ENCODE measurements around the gene PATL1.
A peak's percentile ranks its signal among the peaks of the same experiment; 100 is the strongest.
"Not testable (repeated sequence)": the region's sequence is repeated elsewhere in the genome, so short reads cannot be mapped to it uniquely, and the experiment has no call there.

The PATL1 gene, protein sequence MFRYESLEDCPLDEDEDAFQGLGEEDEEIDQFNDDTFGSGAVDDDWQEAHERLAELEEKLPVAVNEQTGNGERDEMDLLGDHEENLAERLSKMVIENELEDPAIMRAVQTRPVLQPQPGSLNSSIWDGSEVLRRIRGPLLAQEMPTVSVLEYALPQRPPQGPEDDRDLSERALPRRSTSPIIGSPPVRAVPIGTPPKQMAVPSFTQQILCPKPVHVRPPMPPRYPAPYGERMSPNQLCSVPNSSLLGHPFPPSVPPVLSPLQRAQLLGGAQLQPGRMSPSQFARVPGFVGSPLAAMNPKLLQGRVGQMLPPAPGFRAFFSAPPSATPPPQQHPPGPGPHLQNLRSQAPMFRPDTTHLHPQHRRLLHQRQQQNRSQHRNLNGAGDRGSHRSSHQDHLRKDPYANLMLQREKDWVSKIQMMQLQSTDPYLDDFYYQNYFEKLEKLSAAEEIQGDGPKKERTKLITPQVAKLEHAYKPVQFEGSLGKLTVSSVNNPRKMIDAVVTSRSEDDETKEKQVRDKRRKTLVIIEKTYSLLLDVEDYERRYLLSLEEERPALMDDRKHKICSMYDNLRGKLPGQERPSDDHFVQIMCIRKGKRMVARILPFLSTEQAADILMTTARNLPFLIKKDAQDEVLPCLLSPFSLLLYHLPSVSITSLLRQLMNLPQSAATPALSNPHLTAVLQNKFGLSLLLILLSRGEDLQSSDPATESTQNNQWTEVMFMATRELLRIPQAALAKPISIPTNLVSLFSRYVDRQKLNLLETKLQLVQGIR

DNA sequence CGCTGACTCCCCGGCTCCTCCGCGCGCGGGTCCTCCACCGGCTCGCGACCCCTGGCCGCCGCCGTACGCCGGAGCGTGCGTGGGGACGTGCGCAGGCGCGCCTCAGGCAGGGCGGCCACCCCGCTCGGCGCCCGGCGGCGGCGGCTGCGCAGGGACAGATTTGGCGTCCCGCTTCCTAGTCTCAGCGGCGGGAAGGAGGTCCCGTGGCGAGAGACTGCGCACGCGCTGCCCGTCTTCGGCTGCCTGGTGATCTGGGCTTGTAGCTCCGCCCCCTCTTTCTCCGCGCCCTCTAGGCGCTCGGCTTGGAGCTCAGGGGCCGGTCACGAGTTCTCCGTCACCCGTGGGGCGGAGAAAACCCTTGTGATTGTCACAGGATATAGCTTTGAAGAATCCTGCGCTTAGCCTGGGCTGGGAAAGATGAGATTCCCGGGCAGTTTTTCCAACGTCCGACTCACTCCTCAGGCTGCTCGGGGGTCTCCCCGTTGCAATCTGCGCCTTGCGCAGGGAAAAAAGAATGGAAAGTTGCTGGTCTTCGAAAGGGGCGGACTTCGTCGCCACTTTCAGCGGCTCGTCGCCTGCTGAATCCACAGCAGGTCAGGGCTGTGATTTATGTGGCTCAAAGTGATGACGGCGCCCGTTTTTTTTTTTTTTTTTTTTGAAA lies at the start of gene PATL1:
Gene PATL1 (minus strand): TSS at position 88 of the 661 bp plus-strand sequence. CDS start 142 bp downstream, outside the sequence.
- DNase-seq: peak; percentile 100

DNA sequence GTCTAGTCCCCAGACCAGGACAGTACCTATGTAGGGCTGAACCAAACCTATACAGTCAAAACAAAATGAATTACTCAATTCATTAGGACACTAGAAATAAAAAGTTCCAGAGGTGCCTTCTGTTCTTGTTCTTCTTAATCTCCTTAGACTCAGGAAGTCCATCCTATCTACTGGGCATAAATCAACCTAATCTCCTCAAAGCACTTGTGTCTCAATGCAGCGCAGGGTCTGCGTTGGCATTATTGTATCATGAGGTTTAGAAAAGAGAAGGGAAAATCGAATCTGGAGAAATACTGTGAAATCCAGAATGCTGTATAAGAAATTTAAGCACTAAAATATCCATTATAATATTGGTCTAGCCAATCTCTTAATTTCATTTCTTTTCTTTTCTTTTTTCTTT lies 47.2 kb upstream of the PATL1 start:
- no peak for DNase-seq

DNA sequence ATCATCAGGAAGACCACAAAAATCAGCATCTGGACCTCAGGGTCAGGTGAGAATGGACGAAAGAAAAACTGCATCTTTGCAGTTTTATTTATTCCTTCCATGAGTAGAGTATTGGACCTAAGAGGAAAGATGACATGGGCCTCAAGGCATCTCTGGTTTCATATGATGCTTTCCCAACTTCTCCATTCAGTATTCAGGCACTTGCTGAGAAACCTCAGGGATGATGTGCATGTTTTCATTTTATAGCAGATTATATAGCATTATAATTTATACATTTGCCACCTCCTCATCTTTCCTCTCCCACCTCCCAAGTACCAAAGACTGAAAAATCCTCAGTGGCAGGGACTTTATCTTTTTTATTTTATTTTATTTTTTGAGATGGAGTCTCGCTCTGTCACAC lies 44.9 kb upstream of the PATL1 start, which contains the start of gene OR10V1:
Gene OR10V1 (minus strand): TSS at position 101 of the 400 bp plus-strand sequence. CDS start 0 bp downstream, at position 101.
- no peak for DNase-seq

DNA sequence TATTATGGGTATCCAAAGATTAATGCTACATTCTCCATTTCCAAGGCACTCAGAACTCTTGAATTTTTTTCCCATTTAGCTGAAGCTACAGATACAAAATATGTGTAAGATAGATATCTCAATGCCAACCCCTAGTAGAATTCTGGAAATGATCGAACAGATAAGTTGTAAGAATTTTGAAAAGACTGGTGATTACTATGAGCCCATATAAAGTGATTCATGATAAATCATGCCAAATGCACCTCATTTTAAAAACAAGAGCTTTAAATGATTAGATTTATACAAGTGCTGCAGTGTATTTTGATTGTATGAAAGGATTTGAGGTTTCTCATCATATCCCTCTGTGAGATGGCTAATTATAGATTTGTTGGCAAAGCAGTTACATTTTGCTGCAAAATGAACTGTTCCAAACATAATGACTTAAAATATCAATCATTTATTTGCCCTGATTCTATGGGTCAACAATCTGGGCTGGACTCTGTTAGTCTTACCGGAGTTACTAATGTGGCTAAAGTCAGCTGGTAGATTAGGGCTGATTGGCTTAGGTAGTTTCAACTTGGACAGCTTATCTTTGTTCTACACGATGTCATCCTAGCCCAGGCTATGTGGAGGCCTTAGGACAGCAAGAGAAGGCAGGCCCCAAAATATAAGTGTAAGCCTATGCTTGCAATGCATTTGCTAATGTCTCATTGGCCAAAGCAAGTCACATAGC lies 41.5 kb upstream of the PATL1 start:
- no peak for DNase-seq

DNA sequence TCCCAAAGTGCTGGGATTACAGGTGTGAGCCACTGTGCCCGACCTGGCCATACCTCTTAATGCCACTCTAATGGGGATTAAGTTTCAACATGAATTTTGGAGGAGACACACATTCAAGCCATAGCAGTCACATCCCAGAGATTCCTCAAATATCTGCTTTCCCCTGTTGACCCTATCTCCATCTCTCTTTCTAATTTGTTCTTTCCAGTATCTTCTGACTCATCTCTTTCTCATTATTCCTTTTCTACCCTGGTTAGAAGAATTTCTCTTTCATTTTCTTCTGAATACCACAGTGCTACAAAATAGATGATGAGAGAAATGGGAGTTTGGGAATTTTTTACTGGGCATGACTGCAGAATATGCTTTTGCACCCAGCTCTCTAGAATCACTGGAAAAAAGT lies 39.7 kb upstream of the PATL1 start:
- DNase-seq: no peak

DNA sequence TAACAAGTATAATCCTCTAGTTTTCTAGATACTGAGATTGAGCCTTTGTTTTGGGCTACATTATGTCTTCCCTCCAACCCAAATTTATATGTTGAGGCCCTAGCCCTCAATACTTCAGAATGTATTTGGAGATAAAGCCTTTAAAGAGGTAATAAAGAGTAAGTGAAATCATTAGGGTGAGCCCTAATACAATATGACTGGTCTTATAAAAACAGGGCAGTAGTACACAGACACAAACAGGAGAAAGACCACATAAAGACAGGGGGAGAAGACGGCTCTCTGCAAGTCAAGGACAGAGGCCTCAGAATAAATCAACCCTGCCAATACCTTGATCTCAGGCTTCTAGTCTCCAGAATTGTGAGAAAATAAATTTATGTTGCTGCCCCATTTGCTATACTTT lies 38.5 kb upstream of the PATL1 start:
- DNase-seq: no peak

DNA sequence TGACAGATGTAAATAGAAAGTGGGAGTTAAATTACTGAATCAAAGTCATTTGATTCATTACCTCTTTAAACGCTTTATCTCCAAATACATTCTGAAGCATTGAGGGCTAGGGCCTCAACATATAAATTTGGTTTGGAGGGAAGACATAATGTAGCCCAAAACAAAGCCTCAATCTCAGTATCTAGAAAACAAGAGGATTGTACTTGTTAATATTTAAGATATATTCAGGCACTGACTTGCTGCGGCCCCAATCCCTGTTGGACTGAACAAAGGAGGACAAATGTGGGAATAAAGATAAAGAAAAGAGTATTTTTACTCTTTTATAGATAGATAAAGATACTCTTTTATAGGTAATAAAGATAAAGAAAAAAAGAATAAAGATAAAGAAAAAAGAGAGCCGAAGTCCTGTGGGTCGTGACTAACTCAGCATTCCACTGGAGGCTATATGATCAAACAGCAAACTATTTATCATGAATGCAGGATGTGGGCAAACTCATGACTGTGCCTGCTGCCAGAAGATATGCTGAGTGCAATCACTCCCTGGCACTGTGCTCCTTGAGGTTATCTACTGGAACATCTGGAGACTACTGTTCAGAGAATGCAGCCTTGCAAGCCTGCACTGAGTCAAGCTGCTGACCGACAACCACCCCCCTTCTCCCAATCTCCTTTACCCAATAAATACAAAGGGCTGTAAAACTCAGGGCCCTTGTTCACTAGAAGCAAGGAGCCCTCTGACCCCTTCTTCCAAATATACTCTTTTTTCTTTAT lies 37.9 kb upstream of the PATL1 start:
- DNase-seq: no peak

DNA sequence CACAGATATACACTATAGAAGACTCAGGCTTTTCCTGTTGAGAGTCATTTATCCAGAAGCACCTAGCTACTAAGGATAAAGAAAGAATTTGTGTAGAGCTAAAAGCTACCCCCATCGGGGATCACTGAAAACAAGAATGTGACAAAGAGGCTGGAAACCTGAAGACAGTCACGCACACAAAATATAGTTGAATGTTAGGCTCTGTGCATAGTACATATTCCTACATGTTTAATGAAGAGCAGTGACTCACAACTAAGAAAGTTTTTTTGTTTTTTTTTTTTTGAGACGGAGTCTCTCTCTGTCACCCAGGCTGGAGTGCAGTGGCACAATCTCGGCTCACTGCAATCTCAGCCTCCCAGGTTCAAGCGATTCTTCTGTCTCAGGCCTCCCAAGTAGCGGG lies 36.5 kb upstream of the PATL1 start:
- no peak for DNase-seq

DNA sequence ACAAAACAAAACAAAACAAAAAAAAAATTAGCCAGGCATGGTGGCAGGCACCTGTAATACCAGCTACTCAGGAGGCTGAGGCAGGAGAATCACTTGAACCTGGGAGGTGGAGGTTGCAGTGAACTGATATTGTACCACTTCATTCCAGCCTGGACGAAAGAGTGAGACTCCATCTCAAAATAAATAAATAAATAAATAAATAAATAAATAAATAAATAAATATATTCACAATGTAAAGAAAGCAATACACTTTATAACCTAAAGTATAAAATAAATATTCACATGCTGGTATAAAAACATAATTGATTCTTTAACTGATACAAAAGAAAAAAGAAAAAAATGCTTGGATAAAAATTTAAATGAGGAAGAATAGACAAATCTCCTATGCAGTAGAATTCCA lies 34.7 kb upstream of the PATL1 start:
- DNase-seq: not testable (repeated sequence)

DNA sequence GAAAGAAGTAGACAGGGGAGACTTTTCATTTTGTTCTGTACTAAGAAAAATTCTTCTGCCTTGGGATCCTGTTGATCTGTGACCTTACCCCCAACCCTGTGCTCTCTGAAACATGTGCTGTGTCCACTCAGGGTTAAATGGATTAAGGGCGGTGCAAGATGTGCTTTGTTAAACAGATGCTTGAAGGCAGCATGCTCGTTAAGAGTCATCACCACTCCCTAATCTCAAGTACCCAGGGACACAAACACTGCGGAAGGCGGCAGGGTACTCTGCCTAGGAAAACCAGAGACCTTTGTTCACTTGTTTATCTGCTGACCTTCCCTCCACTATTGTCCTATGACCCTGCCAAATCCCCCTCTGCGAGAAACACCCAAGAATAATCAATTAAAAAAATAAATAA lies 31.3 kb upstream of the PATL1 start:
- not testable (repeated sequence) for DNase-seq

DNA sequence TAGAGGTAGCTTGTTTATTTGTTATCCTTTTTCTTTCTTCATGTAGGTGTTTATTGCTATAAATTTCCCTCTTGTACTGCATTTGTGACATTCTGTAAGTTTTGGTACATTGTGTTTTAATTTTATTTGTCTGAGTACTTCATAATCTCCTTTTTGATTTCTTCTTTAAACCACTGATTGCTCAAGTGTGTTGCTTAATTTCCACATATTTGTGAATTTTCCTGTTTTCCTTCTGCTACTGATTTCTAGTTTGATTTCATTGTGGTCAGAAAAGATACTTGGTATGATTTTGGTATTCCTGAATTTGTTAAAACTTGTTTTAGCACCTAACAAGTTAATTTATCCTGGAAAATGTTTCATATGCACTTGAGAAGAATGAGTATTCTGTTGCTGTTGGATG lies 29.7 kb upstream of the PATL1 start:
- peak; percentile 5 for DNase-seq

DNA sequence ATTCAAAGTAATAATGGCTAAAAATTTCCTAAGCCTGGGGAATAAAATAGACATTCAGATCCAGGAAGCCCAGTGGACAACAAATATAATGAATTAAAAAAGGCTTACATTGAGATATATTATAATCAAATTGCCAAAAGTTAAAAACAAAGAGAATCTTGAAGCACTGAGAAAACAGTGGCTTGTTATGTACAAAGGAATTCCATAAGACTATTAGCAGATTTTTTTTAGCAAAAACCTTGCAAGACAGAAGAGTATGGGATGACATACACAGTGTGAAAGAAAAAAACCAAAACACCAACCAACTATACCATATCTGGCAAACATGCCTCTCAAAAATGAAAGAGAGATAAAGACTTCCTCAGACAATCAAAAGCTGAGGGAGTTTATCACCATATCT lies 24.1 kb upstream of the PATL1 start:
- DNase-seq: no peak

DNA sequence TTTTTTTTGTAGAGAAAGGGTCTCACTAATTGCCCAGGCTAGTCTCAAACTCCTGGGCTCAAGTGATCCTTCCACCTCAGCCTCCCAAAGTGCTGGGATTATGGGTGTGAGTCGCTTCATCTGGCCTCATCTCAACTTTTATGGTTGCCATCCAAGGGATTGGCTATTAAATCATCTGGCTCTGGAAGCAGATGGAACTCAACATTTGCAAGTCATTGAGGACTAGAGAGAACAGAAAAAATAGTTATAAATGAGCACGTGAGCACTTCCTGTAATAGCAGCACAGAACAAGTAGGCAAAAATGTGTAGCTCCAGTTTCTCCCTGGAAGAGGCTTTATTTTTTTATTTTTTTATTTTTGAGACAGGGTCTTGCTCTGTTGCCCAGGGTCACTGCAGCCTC lies 22.3 kb upstream of the PATL1 start:
- DNase-seq: no peak

DNA sequence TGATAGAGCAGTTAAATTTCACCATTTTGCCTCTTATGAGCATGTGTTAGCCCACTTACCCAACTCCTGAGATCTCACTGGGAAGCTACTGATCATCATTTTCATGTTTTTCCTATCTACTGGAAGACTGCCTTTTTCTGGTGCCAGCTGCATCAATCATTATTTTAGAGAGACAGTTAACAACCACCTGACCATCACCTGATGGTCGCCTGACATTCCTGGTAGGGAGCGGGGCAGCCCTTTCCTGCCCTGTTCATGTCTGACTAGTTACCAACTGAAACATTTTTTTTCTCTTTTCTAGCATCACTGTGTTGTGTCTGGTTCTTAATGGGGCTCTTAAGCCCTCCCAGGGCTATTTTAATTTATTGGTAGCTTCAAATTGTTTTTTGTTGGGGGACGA lies 20.2 kb upstream of the PATL1 start:
- no peak for DNase-seq

DNA sequence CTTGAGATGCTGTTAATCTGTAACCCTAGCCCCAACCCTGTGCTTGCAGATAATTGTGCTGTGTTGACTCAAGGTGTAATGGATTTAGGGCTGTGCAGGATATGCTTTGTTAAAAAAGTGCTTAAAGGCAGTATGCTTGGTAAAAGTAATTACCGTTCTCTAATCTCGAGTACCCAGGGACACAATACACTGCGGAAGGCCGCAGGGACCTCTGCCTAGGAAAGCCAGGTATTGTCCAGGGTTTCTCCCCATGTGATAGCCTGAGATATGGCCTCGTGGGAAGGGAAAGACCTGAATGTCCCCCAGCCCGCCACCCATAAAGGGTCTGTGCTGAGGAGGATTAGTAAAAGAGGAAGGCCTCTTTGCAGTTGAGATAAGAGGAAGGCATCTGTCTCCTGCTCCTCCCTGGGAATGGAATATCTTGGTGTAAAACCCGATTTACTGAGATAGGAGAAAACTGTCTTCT lies 12.5 kb upstream of the PATL1 start:
- DNase-seq: not testable (repeated sequence)

DNA sequence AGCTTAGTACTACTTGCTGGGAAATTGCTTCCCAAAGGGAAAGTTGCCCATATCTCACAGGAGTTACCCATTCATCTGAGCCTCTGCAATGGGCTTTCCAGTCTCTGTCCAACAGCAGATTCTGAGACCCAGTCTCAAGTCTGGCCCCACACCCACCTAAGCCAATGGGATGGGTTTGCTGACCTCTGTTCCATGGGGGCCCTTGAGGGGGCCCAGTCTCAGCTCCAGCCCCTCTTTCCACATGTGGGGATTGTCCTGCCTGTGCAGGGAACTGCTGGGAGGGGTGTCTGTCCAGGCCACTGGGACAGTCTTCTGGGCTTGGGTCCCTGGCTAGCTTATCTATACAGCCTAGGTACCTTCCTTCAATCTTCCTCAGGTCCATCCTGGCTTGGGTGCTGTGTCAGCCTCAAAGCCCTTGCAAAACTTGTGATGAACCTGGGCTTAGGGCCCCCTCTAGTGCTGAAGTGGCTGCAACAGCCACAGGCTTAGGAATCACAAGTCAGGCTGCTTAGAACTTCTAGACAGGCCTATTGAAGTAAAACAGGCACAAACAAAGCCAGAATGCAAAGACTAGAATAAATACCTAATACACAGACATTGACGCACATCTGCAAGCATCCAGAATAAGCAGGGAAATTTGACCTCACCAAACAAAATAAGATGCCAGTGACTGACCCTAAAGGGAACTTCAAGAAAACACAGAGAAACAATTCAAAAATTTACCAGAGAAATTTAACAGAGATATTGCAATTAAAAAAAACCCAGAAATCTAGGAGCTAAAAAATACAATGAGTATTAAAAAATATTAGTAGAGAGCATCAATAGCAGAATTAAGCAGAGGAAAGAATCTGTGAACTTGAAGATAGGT lies 11.7 kb upstream of the PATL1 start:
- DNase-seq: peak; percentile 63

DNA sequence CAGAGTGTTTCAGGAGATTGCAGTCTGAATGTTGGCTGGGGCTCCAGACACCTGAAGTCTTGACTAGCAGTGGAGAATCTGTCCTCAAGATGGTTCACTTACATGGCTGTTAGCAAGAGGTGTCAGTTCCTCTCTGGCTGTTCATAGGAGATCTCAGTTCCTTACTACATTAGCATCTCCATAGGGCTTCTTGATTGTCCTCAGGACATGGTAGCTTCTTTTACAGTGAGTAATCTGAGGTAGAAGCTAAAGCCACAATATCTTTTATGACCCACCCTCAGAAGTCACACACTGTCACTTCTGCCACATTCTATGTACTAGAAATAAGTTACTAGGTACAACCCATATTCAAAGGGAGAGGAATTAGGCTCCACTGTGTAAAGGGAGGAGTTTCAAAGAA lies 10.5 kb upstream of the PATL1 start:
- DNase-seq: no peak

DNA sequence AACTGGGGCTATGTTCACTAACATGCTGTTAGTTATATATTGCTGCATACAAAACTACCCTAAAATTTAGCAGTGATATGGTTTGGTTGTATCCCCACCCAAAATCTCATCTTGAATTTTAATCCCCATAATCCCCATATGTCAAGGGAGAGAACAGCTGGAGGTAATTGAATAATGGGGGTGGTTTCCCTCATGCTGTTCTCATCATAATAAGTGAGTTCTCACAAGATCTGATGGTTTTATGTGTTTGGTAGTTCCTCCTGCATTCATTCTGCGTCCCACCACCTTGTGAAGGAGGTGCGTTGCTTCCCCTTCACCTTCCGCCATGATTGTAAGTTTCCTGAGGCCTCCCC lies 10.0 kb upstream of the PATL1 start:
- no peak for DNase-seq

DNA sequence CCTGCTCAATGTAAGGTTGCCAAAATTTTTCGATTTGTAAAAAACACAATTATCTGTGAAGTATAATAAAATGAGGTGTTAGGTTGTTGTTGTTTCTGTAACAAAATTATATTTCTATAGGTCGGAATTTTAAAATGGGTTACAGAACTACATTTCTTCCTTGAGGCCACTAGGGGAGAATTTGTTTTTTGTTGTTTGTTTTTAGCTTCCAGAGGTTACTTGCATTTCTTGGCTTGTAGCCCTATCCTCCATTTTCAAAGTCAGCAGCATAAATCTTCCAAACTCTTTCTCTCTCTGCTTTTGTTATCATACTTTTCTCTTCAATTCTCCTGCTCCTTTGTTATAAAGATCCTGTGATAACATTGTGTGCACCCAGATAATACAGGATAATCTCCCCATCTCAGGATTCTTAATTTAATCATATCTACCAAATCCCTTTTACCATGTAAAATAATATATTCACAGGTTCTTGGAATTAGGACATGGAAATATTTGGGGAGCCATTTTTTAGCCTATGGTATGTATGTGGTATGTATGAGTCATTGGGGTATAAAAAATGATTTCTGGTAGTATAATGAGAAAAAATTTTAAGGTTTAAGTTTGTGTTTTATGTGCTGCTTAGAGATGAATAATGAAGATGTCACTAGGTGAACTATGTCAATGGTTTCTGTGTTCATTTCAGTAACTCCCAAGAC lies 9.4 kb upstream of the PATL1 start:
- DNase-seq: no peak

DNA sequence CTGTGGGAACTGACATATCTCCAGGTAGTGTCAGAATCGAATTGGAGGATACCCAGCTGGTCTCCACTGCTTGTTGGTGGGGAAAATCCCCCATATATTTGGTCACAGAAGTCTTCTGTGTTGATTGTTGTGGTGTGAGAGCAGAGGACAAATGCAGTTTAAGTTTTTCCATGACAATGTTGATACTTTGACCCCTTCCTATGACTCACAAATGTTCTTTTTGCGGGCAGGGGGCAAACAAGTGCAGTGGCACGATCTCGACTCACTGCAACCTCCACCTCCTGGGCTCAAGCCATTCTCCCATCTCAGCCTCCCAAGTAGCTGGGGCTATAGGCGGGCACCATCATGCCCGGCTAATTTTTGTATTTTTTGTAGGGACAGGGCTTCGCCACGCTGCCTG lies 7.4 kb upstream of the PATL1 start:
- no peak for DNase-seq

DNA sequence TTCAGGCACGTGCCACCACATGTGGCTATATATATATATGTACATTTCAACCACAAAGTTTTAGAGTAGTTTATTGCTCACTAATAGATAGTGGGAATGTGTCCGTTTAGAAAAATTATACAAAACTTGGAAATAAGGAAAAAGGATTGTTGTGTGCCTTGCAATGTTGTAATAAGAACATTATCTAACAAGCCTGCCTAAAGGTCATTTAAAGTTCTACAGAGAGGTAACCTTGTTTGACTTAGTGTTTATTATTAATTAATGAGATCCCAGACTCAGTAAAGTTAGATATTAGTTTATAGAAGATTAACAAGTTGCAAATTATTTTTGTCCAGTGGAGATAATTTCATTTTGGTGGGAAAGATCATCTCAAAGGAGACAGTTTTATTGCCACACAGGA lies 5.5 kb upstream of the PATL1 start:
- DNase-seq: no peak
